ENCODE data around the gene EPB41L5. TPM values are rescaled to one million over a fixed set of nuclear protein-coding genes. Genes with fewer than 3 reads are reported as not detected.
"Not testable (repeated sequence)": the region's sequence is repeated elsewhere in the genome, so short reads cannot be mapped to it uniquely, and the experiment has no call there.

The EPB41L5 gene
- total and polyA plus RNA-seq, 7 donors, result 8.2 to 24.3 (median 16.9) TPM

- intact Hi-C loops (cut with DNase I), result no loop called here
- TF ChIP-seq POLR2AphosphoS5 (IDR thresholded peaks at IDR 0.05) (no peak), EP300 (IDR thresholded peaks at IDR 0.05) (no peak), POLR2A (IDR thresholded peaks at IDR 0.05) (no peak)
- TF ChIP-seq, protein P1, sequence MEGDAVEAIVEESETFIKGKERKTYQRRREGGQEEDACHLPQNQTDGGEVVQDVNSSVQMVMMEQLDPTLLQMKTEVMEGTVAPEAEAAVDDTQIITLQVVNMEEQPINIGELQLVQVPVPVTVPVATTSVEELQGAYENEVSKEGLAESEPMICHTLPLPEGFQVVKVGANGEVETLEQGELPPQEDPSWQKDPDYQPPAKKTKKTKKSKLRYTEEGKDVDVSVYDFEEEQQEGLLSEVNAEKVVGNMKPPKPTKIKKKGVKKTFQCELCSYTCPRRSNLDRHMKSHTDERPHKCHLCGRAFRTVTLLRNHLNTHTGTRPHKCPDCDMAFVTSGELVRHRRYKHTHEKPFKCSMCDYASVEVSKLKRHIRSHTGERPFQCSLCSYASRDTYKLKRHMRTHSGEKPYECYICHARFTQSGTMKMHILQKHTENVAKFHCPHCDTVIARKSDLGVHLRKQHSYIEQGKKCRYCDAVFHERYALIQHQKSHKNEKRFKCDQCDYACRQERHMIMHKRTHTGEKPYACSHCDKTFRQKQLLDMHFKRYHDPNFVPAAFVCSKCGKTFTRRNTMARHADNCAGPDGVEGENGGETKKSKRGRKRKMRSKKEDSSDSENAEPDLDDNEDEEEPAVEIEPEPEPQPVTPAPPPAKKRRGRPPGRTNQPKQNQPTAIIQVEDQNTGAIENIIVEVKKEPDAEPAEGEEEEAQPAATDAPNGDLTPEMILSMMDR (IDR thresholded peaks at IDR 0.05), result no peak
- Histone ChIP-seq H3K36me3 (peaks cover 0 to 12% (median 0%) of the 10 kb centered on the region in 4 donors), H3K4me3 (no peak overlapping the region), H3K9me3 (no peaks in the 10 kb centered on the region), H3K27ac (no peak overlapping the region), H3K4me1 (no peaks in the 10 kb centered on the region), H3K27me3 (no peaks in the 10 kb centered on the region)
- WGBS, 2 donors, result 95 to 98% methylated on average over 3 of the region's 3 CpGs
- no peak for DNase-seq
These were observed 167.2 kb downstream of the EPB41L5 start for GRCh38 chr2:120180066-120180465.

DNA sequence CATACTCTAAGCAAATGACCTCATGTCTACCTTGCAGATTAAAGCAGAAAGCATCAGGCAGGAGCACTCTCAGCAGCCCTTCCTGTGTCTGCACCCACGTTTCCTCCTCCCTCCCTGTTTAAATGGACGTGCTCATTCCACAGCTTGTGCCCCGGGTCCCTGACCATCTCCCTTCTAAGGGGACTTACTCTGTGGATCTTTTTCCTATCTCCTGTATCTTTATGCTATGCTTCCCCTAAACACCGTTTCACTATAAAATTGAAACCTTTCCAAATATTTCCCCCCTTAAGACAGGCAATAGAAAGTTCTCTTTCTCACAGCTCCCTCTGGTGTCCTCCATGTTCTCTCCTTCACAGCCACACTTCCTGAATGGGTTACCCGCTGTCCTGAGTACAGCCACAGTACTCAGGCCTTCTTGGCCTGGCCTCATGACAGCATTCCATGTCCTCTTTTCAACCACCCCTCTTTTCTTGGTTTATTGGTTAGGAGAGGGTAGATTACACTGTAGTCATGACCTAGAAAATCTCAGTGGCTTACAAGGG, 169.2 kb downstream of the EPB41L5 start:
- Histone ChIP-seq H3K36me3 (peaks cover 0 to 12% (median 0%) of the 10 kb centered on the region in 4 donors), H3K4me1 (no peaks in the 10 kb centered on the region), H3K27ac (no peak overlapping the region), H3K27me3 (no peaks in the 10 kb centered on the region), H3K9me3 (no peaks in the 10 kb centered on the region), H3K4me3 (no peak overlapping the region)
- TF ChIP-seq, protein P1 (IDR thresholded peaks at IDR 0.05), result no peak
- no peak for TF ChIP-seq EP300 (IDR thresholded peaks at IDR 0.05)
- no peak for TF ChIP-seq POLR2AphosphoS5 (IDR thresholded peaks at IDR 0.05)
- TF ChIP-seq POLR2A (IDR thresholded peaks at IDR 0.05), result no peak
- intact Hi-C loops (cut with DNase I), result no loop called here
- no peak for DNase-seq
- WGBS, 2 donors, result 49 to 80% methylated on average over 5 of the region's 5 CpGs

GRCh38 chr2:120189189-120189588, 176.3 kb downstream of the EPB41L5 start:
- TF ChIP-seq POLR2AphosphoS5 (IDR thresholded peaks at IDR 0.05) (no peak), EP300 (IDR thresholded peaks at IDR 0.05) (no peak), POLR2A (IDR thresholded peaks at IDR 0.05) (no peak)
- TF ChIP-seq, protein P1 (IDR thresholded peaks at IDR 0.05), result no peak
- H3K9me3 ChIP-seq, result peaks cover 0 to 4% (median 0%) of the 10 kb centered on the region in 4 donors
- no peak for DNase-seq
- no peak overlapping the region for H3K4me3 ChIP-seq
- no peaks in the 10 kb centered on the region for H3K4me1 ChIP-seq
- 82 to 91% methylated on average over 1 of the region's 1 CpG for WGBS, 2 donors
- intact Hi-C loops (cut with DNase I), result no loop called here
- no peaks in the 10 kb centered on the region for H3K27me3 ChIP-seq
- H3K27ac ChIP-seq, result no peak overlapping the region
- no peaks in the 10 kb centered on the region for H3K36me3 ChIP-seq

DNA sequence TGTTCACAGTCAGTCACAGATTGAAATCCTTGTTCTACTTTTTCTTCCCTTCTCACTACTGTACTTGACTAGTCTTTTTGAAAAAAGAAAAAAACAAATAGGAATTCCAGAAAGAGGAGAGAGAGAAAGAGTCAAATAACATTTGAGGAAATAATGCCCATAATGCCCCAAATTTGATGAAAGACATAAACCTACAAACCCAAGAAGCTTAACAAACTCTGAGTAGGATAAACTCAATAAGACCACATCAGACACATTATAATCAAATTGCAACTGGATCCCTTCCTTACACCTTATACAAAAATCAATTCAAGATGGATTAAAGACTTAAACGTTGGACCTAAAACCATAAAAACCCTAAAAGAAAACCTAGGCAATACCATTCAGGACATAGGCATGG, 179.4 kb downstream of the EPB41L5 start:
- DNase-seq, result no peak
- Histone ChIP-seq H3K36me3 (no peaks in the 10 kb centered on the region), H3K4me1 (no peaks in the 10 kb centered on the region), H3K27ac (no peak overlapping the region), H3K27me3 (no peaks in the 10 kb centered on the region), H3K4me3 (no peak overlapping the region), H3K9me3 (peaks cover 0 to 4% (median 0%) of the 10 kb centered on the region in 4 donors)
- intact Hi-C loops (cut with DNase I), result no loop called here
- WGBS, 2 donors, result 83 to 92% methylated on average over 1 of the region's 1 CpG
- TF ChIP-seq EP300 (IDR thresholded peaks at IDR 0.05) (no peak), POLR2A (IDR thresholded peaks at IDR 0.05) (no peak), POLR2AphosphoS5 (IDR thresholded peaks at IDR 0.05) (no peak)
- TF ChIP-seq, protein P1 (IDR thresholded peaks at IDR 0.05), result no peak

- Histone ChIP-seq H3K9me3 (peaks cover 0 to 4% (median 0%) of the 10 kb centered on the region in 4 donors), H3K27me3 (no peaks in the 10 kb centered on the region), H3K4me1 (no peaks in the 10 kb centered on the region), H3K36me3 (no peaks in the 10 kb centered on the region), H3K27ac (no peak overlapping the region), H3K4me3 (no peak overlapping the region)
- 90 to 97% methylated on average over 1 of the region's 1 CpG for WGBS, 2 donors
- no peak for DNase-seq
- TF ChIP-seq, protein P1 (IDR thresholded peaks at IDR 0.05), result no peak
- TF ChIP-seq POLR2A (IDR thresholded peaks at IDR 0.05) (no peak), EP300 (IDR thresholded peaks at IDR 0.05) (no peak), POLR2AphosphoS5 (IDR thresholded peaks at IDR 0.05) (no peak)
- intact Hi-C loops (cut with DNase I), result no loop called here
These were observed 182.7 kb downstream of the EPB41L5 start for GRCh38 chr2:120195553-120195952.

DNA sequence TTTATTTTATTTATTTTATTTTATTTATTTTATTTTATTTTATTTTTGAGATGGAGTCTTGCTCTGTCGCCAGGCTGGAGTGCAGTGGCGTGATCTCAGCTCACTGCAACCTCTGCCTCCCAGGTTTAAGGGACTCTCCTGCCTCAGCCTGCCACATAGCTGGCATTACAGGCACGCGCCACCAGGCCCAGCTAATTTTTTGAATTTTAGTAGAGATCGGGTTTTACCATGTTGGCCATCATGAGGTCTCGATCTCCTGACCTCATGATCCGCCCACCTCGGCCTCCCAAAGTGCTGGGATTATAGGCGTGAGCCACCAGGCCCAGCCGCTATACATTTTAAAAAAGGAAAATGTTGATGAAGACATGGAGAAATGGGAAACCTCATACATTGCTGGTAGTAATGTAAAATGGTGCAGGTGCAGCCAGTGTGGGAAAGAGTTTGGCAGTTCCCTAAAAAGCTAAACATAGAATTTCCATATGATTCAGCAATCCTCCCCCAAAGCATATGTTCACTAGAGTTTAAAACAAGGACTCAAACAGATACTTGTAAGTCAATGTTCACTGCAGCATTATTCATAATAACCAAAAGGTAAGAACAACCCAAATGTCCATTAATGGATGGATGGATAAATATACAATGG, 187.1 kb downstream of the EPB41L5 start:
- H3K27me3 ChIP-seq; H3K36me3 ChIP-seq; H3K4me3 ChIP-seq; H3K27ac ChIP-seq; intact Hi-C loops (cut with DNase I); DNase-seq; H3K4me1 ChIP-seq; H3K9me3 ChIP-seq: not testable (repeated sequence)
- 96 to 98% methylated on average over 10 of the region's 10 CpGs for WGBS, 2 donors

All from sigmoid colon (tissue), 7 donors.